GM18868 (cell line): ENCODE results near the gene F2R.
A peak's percentile ranks its signal among the peaks of the same experiment; 100 is the strongest.

Experiments used
- ATAC-seq: cut with Tn5 transposase; IDR thresholded peaks from one replicate; pipeline ENCODE4 v1.9.1; 2021; ENCODE audit warnings: mild to moderate bottlenecking, moderate library complexity; ENCODE audit not compliant: unreplicated experiment

Gene F2R

GRCh38 chr5:76690037-76690679, 25.8 kb upstream of the F2R start:
- ATAC-seq, result no peak

- no peak for ATAC-seq
These were observed 25.0 kb upstream of the F2R start for GRCh38 chr5:76690704-76691466.

- peak; percentile 60 for ATAC-seq
These were observed 24.3 kb upstream of the F2R start for GRCh38 chr5:76691467-76692273.

GRCh38 chr5:76692274-76692540, 23.7 kb upstream of the F2R start:
- ATAC-seq, result no peak

- no peak for ATAC-seq
These were observed 23.3 kb upstream of the F2R start for GRCh38 chr5:76692651-76693050.

GRCh38 chr5:76693141-76693540, 22.8 kb upstream of the F2R start:
- no peak for ATAC-seq

GRCh38 chr5:76694317-76694716, 21.6 kb upstream of the F2R start:
- no peak for ATAC-seq

GRCh38 chr5:76695346-76695745, 20.6 kb upstream of the F2R start:
- ATAC-seq, result no peak

- ATAC-seq, result no peak
These were observed 19.7 kb upstream of the F2R start for GRCh38 chr5:76696251-76696650.

GRCh38 chr5:76697670-76698069, 18.3 kb upstream of the F2R start:
- ATAC-seq, result no peak

- no peak for ATAC-seq
These were observed 15.4 kb upstream of the F2R start for GRCh38 chr5:76700571-76700970.

GRCh38 chr5:76701298-76701697, 14.6 kb upstream of the F2R start:
- ATAC-seq, result no peak

- ATAC-seq, result no peak
These were observed 12.2 kb upstream of the F2R start for GRCh38 chr5:76703707-76704106.

- no peak for ATAC-seq
These were observed 11.7 kb upstream of the F2R start for GRCh38 chr5:76704131-76704663.

GRCh38 chr5:76705574-76705973, 10.4 kb upstream of the F2R start:
- ATAC-seq, result no peak

- no peak for ATAC-seq
These were observed 6.2 kb upstream of the F2R start for GRCh38 chr5:76709762-76710161.

GRCh38 chr5:76710991-76711390, 4.9 kb upstream of the F2R start:
- ATAC-seq, result no peak

- no peak for ATAC-seq
These were observed 1.0 kb upstream of the F2R start for GRCh38 chr5:76714751-76715485.

- ATAC-seq, result peak; percentile 13
These were observed 515 bp upstream of the F2R start for GRCh38 chr5:76715486-76715735.

GRCh38 chr5:76716456-76717157, 681 bp downstream of the F2R start:
- no peak for ATAC-seq
